GM21367 (cell line): ENCODE measurements around the gene CST7.

Experiments
- ATAC-seq: cut with Tn5 transposase; IDR thresholded peaks from one replicate; pipeline ENCODE4 v1.9.1; 2021; ENCODE audit not compliant: unreplicated experiment

Gene CST7

GRCh38 chr20:24984961-24985640, 36.0 kb downstream of the CST7 start:
- ATAC-seq = no peak

- no peak for ATAC-seq
Observed at GRCh38 chr20:24985802-24986201, 36.7 kb downstream of the CST7 start.

- no peak for ATAC-seq
Observed at GRCh38 chr20:24986436-24987015, 37.5 kb downstream of the CST7 start.

GRCh38 chr20:24987244-24987643, 38.2 kb downstream of the CST7 start:
- ATAC-seq = no peak

- ATAC-seq = no peak
Observed at GRCh38 chr20:24987873-24988835, 39.1 kb downstream of the CST7 start.

- no peak for ATAC-seq
Observed at GRCh38 chr20:24989162-24989561, 40.1 kb downstream of the CST7 start.

GRCh38 chr20:24990810-24991252, 41.8 kb downstream of the CST7 start:
- no peak for ATAC-seq

- ATAC-seq = peak; percentile 10
Observed at GRCh38 chr20:24991897-24992486, 42.9 kb downstream of the CST7 start.

GRCh38 chr20:24992487-24993205, 43.6 kb downstream of the CST7 start, which contains the start of gene APMAP:
APMAP (minus strand) TSS chr20:24992751; CDS start chr20:24992688, 63 bp downstream.
- ATAC-seq = peak; percentile 90

- ATAC-seq = no peak
Observed at GRCh38 chr20:24993337-24994185, 44.5 kb downstream of the CST7 start.

- ATAC-seq = no peak
Observed at GRCh38 chr20:24994186-24994465, 45.1 kb downstream of the CST7 start.

- no peak for ATAC-seq
Observed at GRCh38 chr20:24994470-24995368, 45.6 kb downstream of the CST7 start.

GRCh38 chr20:24995741-24996448, 46.8 kb downstream of the CST7 start:
- ATAC-seq = no peak

- ATAC-seq = no peak
Observed at GRCh38 chr20:24996449-24997377, 47.6 kb downstream of the CST7 start.

GRCh38 chr20:24998121-24998520, 49.1 kb downstream of the CST7 start:
- no peak for ATAC-seq

- ATAC-seq = no peak
Observed at GRCh38 chr20:24998631-24999445, 49.8 kb downstream of the CST7 start.
